Spinal cord (tissue), 10 donors: ENCODE data around the gene C1QC. TPM values are rescaled to one million over a fixed set of nuclear protein-coding genes. Genes with fewer than 3 reads are reported as not detected.

Experiments used
- DNase-seq, 6 donors: peaks; one replicate each; pipeline versions ENCODE4 v3.0.0 to v3.0.0-alpha.2; 2013 to 2015; ENCODE audit warnings: low spot score in 6 of 6, low read depth in 4 of 6
- H3K27ac ChIP-seq: one replicate; pipeline ENCODE4 v1.5.1; 2013; ENCODE audit warnings: low read depth, low read length, control low read depth
- H3K27me3 ChIP-seq: one replicate; pipeline ENCODE4 v1.6.1; 2013; ENCODE audit warnings: low read length; ENCODE audit not compliant: control insufficient read depth, insufficient read depth
- H3K36me3 ChIP-seq: one replicate; pipeline ENCODE4 v1.6.1; 2013; ENCODE audit warnings: low read length; ENCODE audit not compliant: control insufficient read depth, insufficient read depth
- H3K4me1 ChIP-seq: one replicate; pipeline ENCODE4 v1.6.1; 2013; ENCODE audit warnings: low read length; ENCODE audit not compliant: control insufficient read depth, insufficient read depth
- H3K4me3 ChIP-seq: one replicate; pipeline ENCODE4 v1.5.1; 2013; ENCODE audit warnings: low read depth, low read length, control low read depth
- H3K9me3 ChIP-seq: one replicate; pipeline ENCODE4 v1.6.1; 2013; ENCODE audit warnings: low read length; ENCODE audit not compliant: control insufficient read depth, insufficient read depth
- WGBS: methylation state at CpG from one replicate; pipeline ENCODE4 v1.1.5; 2013; ENCODE audit warnings: missing lambda C conversion rate; ENCODE audit not compliant: insufficient coverage; 5-methylcytosine and 5-hydroxymethylcytosine counted together
- polyA plus RNA-seq, 2 donors: library from polyadenylated mRNA; unstranded; fragments of 120-200 nt; gene quantifications; one replicate each; pipeline ENCODE4 v1.2.1, GENCODE V29; 2013; ENCODE audit not compliant: insufficient read length in 2 of 2
- total RNA-seq, 2 donors: library from RNA; depleted of rRNA in 1 of 2; stranded (reverse); fragments of 120-200 nt in 1 of 2; fragments of >200 nt in 1 of 2; gene quantifications; one replicate each; pipeline versions ENCODE4 v1.2.3 to v1.2.4, GENCODE V29; 2013 to 2014
- donor health status: healthy.

C1QC gene
- total and polyA plus RNA-seq, 4 donors = 35.3 to 64.7 (median 44.5) TPM

GRCh38 chr1:22602060-22602740 is 41.2 kb upstream of the C1QC start:
- 89% methylated on average over 17 of the region's 18 CpGs for WGBS
- Histone ChIP-seq H3K4me3 (no peak overlapping the region), H3K27me3 (peaks cover 14% of the 10 kb centered on the region)

GRCh38 chr1:22606161-22606560 is 37.3 kb upstream of the C1QC start:
- H3K27me3 ChIP-seq = peaks cover 32% of the 10 kb centered on the region

More at GRCh38 chr1:22602060-22602740, 41.2 kb upstream of the C1QC start:
- H3K27ac ChIP-seq = no peak overlapping the region
- H3K4me1 ChIP-seq = no peaks in the 10 kb centered on the region
- H3K9me3 ChIP-seq = no peaks in the 10 kb centered on the region
- peaks cover 40% of the 10 kb centered on the region for H3K36me3 ChIP-seq
- DNase-seq = no peak

GRCh38 chr1:22607154-22607553 is 36.3 kb upstream of the C1QC start:
- H3K4me1 ChIP-seq = no peaks in the 10 kb centered on the region
- H3K27me3 ChIP-seq = peaks cover 32% of the 10 kb centered on the region
- 13% methylated on average over 9 of the region's 10 CpGs for WGBS
- H3K4me3 ChIP-seq = no peak overlapping the region
- no peak for DNase-seq
- peaks cover 6% of the 10 kb centered on the region for H3K36me3 ChIP-seq
- no peaks in the 10 kb centered on the region for H3K9me3 ChIP-seq
- H3K27ac ChIP-seq = no peak overlapping the region

More at GRCh38 chr1:22606161-22606560, 37.3 kb upstream of the C1QC start:
- no peak for DNase-seq
- no peaks in the 10 kb centered on the region for H3K4me1 ChIP-seq
- peaks cover 14% of the 10 kb centered on the region for H3K36me3 ChIP-seq
- WGBS = 63% methylated on average over 2 of the region's 4 CpGs
- no peak overlapping the region for H3K4me3 ChIP-seq
- no peak overlapping the region for H3K27ac ChIP-seq
- H3K9me3 ChIP-seq = no peaks in the 10 kb centered on the region

GRCh38 chr1:22608361-22608760 is 35.1 kb upstream of the C1QC start:
- no peak overlapping the region for H3K4me3 ChIP-seq
- 80% methylated on average over 1 of the region's 3 CpGs for WGBS
- H3K27me3 ChIP-seq = peaks cover 28% of the 10 kb centered on the region

GRCh38 chr1:22609291-22609690 is 34.1 kb upstream of the C1QC start:
- WGBS = 0% methylated on average over 2 of the region's 6 CpGs
- Histone ChIP-seq H3K4me1 (peaks cover 7% of the 10 kb centered on the region), H3K4me3 (no peak overlapping the region), H3K27ac (no peak overlapping the region), H3K27me3 (peaks cover 28% of the 10 kb centered on the region), H3K9me3 (no peaks in the 10 kb centered on the region), H3K36me3 (no peaks in the 10 kb centered on the region)
- DNase-seq = no peak

More at GRCh38 chr1:22608361-22608760, 35.1 kb upstream of the C1QC start:
- H3K36me3 ChIP-seq = no peaks in the 10 kb centered on the region
- H3K4me1 ChIP-seq = no peaks in the 10 kb centered on the region
- H3K27ac ChIP-seq = no peak overlapping the region
- no peaks in the 10 kb centered on the region for H3K9me3 ChIP-seq
- DNase-seq = no peak

GRCh38 chr1:22611530-22611947 is 31.9 kb upstream of the C1QC start:
- H3K27me3 ChIP-seq = peaks cover 19% of the 10 kb centered on the region
- H3K4me1 ChIP-seq = peaks cover 7% of the 10 kb centered on the region
- no peaks in the 10 kb centered on the region for H3K9me3 ChIP-seq
- WGBS = 22% methylated on average over 5 of the region's 7 CpGs
- H3K27ac ChIP-seq = no peak overlapping the region
- H3K36me3 ChIP-seq = no peaks in the 10 kb centered on the region
- peak; percentile 15 to 73 (median 40) for DNase-seq
- no peak overlapping the region for H3K4me3 ChIP-seq

GRCh38 chr1:22612671-22613571 is 30.5 kb upstream of the C1QC start:
- WGBS = 50% methylated on average over 7 of the region's 12 CpGs
- H3K9me3 ChIP-seq = no peaks in the 10 kb centered on the region

GRCh38 chr1:22613572-22613918 is 29.9 kb upstream of the C1QC start:
- 66% methylated on average over 5 of the region's 5 CpGs for WGBS
- H3K27ac ChIP-seq = no peak overlapping the region
- H3K9me3 ChIP-seq = no peaks in the 10 kb centered on the region
- H3K36me3 ChIP-seq = no peaks in the 10 kb centered on the region
- no peak for DNase-seq
- peaks cover 12% of the 10 kb centered on the region for H3K4me1 ChIP-seq
- H3K27me3 ChIP-seq = peaks cover 16% of the 10 kb centered on the region
- no peak overlapping the region for H3K4me3 ChIP-seq

More at GRCh38 chr1:22612671-22613571, 30.5 kb upstream of the C1QC start:
- peaks cover 7% of the 10 kb centered on the region for H3K4me1 ChIP-seq
- DNase-seq = no peak
- H3K4me3 ChIP-seq = no peak overlapping the region
- H3K27ac ChIP-seq = no peak overlapping the region
- H3K36me3 ChIP-seq = no peaks in the 10 kb centered on the region
- H3K27me3 ChIP-seq = peaks cover 15% of the 10 kb centered on the region

- WGBS = 50% methylated on average over 12 of the region's 12 CpGs
- no peaks in the 10 kb centered on the region for H3K36me3 ChIP-seq
- H3K4me3 ChIP-seq = no peak overlapping the region
- no peak overlapping the region for H3K27ac ChIP-seq
- H3K4me1 ChIP-seq = peaks cover 12% of the 10 kb centered on the region
- no peaks in the 10 kb centered on the region for H3K9me3 ChIP-seq
- no peak for DNase-seq
- peaks cover 16% of the 10 kb centered on the region for H3K27me3 ChIP-seq
Observed at GRCh38 chr1:22613951-22614350, 29.5 kb upstream of the C1QC start.
